ENCODE results near the gene RGS3.
A peak's percentile ranks its signal among the peaks of the same experiment; 100 is the strongest.

RGS3 gene

DNA sequence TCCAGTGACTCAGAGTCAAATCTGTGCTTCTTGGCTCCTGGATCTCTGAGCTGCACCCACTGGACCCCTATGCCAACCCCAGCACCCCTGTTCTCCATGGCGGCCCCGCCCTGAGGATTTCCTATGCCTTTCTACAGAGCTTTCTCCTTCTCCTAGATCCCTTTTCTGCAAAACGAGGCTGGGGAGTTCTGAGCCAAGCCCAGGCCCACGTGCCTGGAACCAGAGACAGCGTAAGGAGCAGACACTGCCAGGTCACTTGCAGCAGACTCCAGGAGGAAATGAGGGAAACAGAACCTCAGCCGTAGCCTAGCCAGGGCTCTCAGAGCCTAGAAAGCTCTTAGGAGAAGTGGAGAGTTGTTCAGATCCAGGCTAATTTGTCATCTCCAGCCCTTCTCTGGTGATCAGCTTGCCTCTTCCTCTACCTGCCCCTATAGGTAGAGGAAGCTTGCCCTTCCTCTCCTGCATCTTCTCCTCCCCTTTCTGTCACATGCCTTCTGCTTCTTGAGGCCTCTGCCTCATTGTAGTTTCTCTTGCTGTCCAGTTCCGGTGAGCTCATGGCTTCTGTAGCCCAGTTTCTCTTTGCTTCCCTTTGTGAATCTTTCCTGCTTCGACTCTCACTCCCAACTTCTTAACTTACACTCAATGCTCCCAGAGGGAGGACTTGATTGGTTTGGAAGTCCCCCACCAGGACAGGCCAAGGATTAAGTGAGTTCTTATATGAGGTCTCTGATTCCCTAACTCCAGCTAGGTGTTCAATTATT lies 163.4 kb downstream of the RGS3 start:
- no peaks in the 10 kb centered on the region for H3K36me3 ChIP-seq (replicated peaks in 1 of 2; ENCODE audit: control insufficient read depth in 2 of 2, insufficient read depth in 2 of 2, low read length in 2 of 2)
- peak overlapping the region; percentile 9 for H2BK15ac ChIP-seq (ENCODE audit: low read length)

DNA sequence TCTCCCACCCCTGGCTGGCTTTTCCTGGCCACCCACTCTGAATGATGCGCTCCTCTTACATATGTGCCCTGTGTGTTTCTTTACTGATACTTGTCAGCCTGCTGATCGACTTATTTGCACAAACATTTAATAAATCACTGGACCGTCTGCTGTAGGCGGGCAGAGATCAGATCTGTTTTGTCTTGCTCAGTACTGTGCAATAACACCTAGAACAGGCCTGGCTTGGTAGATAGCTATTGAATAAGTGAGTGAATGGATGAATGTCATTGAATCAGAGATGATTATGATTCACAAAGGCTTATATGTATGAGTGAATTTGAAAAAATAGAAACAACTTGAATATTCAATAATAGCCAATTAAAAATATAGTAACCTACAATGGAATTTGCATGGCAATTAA lies 165.1 kb downstream of the RGS3 start:
- no peak overlapping the region for H3K14ac ChIP-seq (ENCODE audit: low read length)
- WGBS, 2 donors (ENCODE audit: extremely low coverage in 2 of 2, insufficient read length in 2 of 2, insufficient replicate concordance in 1 of 2), result no CpG with 5 or more reads among the region's 4 CpGs

More for the DNA sequence above, 163.4 kb downstream of the RGS3 start:
- H3K4me1 ChIP-seq (ENCODE audit: control insufficient read depth in 2 of 2, insufficient read depth in 1 of 2, low read depth in 1 of 2, low read length in 2 of 2), result peaks cover 8 to 15% of the 10 kb centered on the region in 2 donors
- H3K9me3 ChIP-seq (replicated peaks in 1 of 2; ENCODE audit: control insufficient read depth in 2 of 2, insufficient read depth in 1 of 2, low read depth in 1 of 2, low read length in 2 of 2), result no peaks in the 10 kb centered on the region
- no peak overlapping the region for H3K18ac ChIP-seq (ENCODE audit: low read length)
- no peak overlapping the region for H4K91ac ChIP-seq (ENCODE audit: low read depth, low read length, poor library complexity)
- H2AK5ac ChIP-seq (ENCODE audit: low read depth, low read length), result no peak overlapping the region
- no peak overlapping the region for H2BK12ac ChIP-seq (ENCODE audit: low read length)
- H2BK120ac ChIP-seq (ENCODE audit: low read depth, low read length), result no peak overlapping the region
- H2AFZ ChIP-seq (ENCODE audit: low read length), result peak overlapping the region; percentile 41
- no peak overlapping the region for H2BK5ac ChIP-seq (ENCODE audit: low read length)
- H3K27ac ChIP-seq (replicated peaks; ENCODE audit: low read length), result no peak overlapping the region
- H3K79me1 ChIP-seq (ENCODE audit: low read depth, low read length), result no peaks in the 10 kb centered on the region
- no peaks in the 10 kb centered on the region for H3K27me3 ChIP-seq (ENCODE audit: control insufficient read depth in 3 of 3, insufficient read depth in 3 of 3, low read depth in 1 of 3, low read length in 3 of 3)
- no peak overlapping the region for H3K4ac ChIP-seq (ENCODE audit: low read length)
- no peak overlapping the region for H4K8ac ChIP-seq (ENCODE audit: low read depth, low read length)
- H3K4me3 ChIP-seq (ENCODE audit: low read length in 2 of 2), result no peak overlapping the region
- H3K23ac ChIP-seq (ENCODE audit: low read depth, low read length, poor library complexity), result no peak overlapping the region
- no CpG with 5 or more reads among the region's 8 CpGs for WGBS, 2 donors (ENCODE audit: extremely low coverage in 2 of 2, insufficient read length in 2 of 2, insufficient replicate concordance in 1 of 2)
- no peak overlapping the region for H3K14ac ChIP-seq (ENCODE audit: low read length)
- DNase-seq (ENCODE audit: low spot score), result no peak
- no peak overlapping the region for H3K9ac ChIP-seq (ENCODE audit: low read depth, low read length, poor library complexity)
- H3K4me2 ChIP-seq (ENCODE audit: insufficient read depth, low read length, poor library complexity, severe bottlenecking), result no peak overlapping the region

DNA sequence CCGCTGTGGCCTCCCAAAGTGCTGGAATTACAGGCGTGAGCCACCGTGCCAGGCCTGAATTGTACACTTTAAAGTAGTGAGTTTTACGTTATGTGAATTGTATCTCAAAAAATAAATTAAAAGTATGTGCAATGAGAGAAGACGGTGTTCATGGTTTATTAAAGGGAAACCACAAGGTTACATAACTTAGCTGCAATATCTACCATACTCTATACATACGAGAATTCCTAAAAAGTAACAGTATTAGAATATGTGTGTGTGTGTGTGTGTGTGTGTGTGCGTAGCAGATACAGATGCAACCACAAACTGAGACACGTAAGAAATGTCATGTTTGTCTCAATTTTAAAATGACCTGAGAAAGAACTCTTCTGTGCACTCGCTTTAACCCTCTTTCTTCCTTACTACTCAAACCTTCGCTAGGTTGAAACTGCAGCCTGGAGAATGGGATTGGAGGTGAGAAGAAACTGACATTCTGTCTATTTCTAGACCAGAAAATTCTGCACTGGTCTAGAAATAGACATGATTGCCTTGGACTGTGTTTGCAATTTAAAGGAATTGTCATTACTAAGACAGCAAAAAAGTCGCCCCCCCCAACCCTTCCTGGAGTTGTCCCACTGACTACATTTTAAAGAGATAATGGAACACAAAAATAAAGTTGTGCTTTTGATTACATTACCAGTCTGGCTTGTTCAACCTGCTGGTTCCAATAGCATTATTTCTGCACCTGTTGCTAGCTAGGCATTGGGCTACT lies 167.0 kb downstream of the RGS3 start:
- H3K4me2 ChIP-seq (ENCODE audit: insufficient read depth, low read length, poor library complexity, severe bottlenecking), result no peak overlapping the region
- no peaks in the 10 kb centered on the region for H3K79me1 ChIP-seq (ENCODE audit: low read depth, low read length)
- no peak overlapping the region for H2BK5ac ChIP-seq (ENCODE audit: low read length)
- no peaks in the 10 kb centered on the region for H3K36me3 ChIP-seq (replicated peaks in 1 of 2; ENCODE audit: control insufficient read depth in 2 of 2, insufficient read depth in 2 of 2, low read length in 2 of 2)
- no CpG with 5 or more reads among the region's 11 CpGs for WGBS, 2 donors (ENCODE audit: extremely low coverage in 2 of 2, insufficient read length in 2 of 2, insufficient replicate concordance in 1 of 2)
- no peak overlapping the region for H3K9ac ChIP-seq (ENCODE audit: low read depth, low read length, poor library complexity)
- H3K9me3 ChIP-seq (replicated peaks in 1 of 2; ENCODE audit: control insufficient read depth in 2 of 2, insufficient read depth in 1 of 2, low read depth in 1 of 2, low read length in 2 of 2), result no peaks in the 10 kb centered on the region
- no peak overlapping the region for H3K4me3 ChIP-seq (ENCODE audit: low read length in 2 of 2)
- H2BK120ac ChIP-seq (ENCODE audit: low read depth, low read length), result no peak overlapping the region
- no peak overlapping the region for H3K23ac ChIP-seq (ENCODE audit: low read depth, low read length, poor library complexity)
- H3K27ac ChIP-seq (replicated peaks; ENCODE audit: low read length), result no peak overlapping the region
- no peak overlapping the region for H4K91ac ChIP-seq (ENCODE audit: low read depth, low read length, poor library complexity)
- H3K18ac ChIP-seq (ENCODE audit: low read length), result no peak overlapping the region
- H3K27me3 ChIP-seq (ENCODE audit: control insufficient read depth in 3 of 3, insufficient read depth in 3 of 3, low read depth in 1 of 3, low read length in 3 of 3), result peaks cover 0 to 4% (median 0%) of the 10 kb centered on the region in 3 experiments
- no peak overlapping the region for H2BK12ac ChIP-seq (ENCODE audit: low read length)
- H2BK15ac ChIP-seq (ENCODE audit: low read length), result no peak overlapping the region
- no peak overlapping the region for H2AK5ac ChIP-seq (ENCODE audit: low read depth, low read length)
- DNase-seq (ENCODE audit: low spot score), result no peak
- H3K4me1 ChIP-seq (ENCODE audit: control insufficient read depth in 2 of 2, insufficient read depth in 1 of 2, low read depth in 1 of 2, low read length in 2 of 2), result peaks cover 5 to 18% of the 10 kb centered on the region in 2 donors
- no peak overlapping the region for H4K8ac ChIP-seq (ENCODE audit: low read depth, low read length)
- no peak overlapping the region for H2AFZ ChIP-seq (ENCODE audit: low read length)
- no peak overlapping the region for H3K14ac ChIP-seq (ENCODE audit: low read length)
- no peak overlapping the region for H3K4ac ChIP-seq (ENCODE audit: low read length)

More for the DNA sequence above, 165.1 kb downstream of the RGS3 start:
- Histone ChIP-seq H3K27ac (replicated peaks; ENCODE audit: low read length) (no peak overlapping the region), H3K4me2 (ENCODE audit: insufficient read depth, low read length, poor library complexity, severe bottlenecking) (no peak overlapping the region), H2BK120ac (ENCODE audit: low read depth, low read length) (no peak overlapping the region), H3K9me3 (replicated peaks in 1 of 2; ENCODE audit: control insufficient read depth in 2 of 2, insufficient read depth in 1 of 2, low read depth in 1 of 2, low read length in 2 of 2) (no peaks in the 10 kb centered on the region), H4K8ac (ENCODE audit: low read depth, low read length) (no peak overlapping the region), H2AK5ac (ENCODE audit: low read depth, low read length) (no peak overlapping the region), H3K79me1 (ENCODE audit: low read depth, low read length) (no peaks in the 10 kb centered on the region), H2BK5ac (ENCODE audit: low read length) (no peak overlapping the region), H2BK12ac (ENCODE audit: low read length) (no peak overlapping the region), H3K4me3 (ENCODE audit: low read length in 2 of 2) (no peak overlapping the region), H2AFZ (ENCODE audit: low read length) (no peak overlapping the region), H3K9ac (ENCODE audit: low read depth, low read length, poor library complexity) (no peak overlapping the region), H3K18ac (ENCODE audit: low read length) (no peak overlapping the region), H4K91ac (ENCODE audit: low read depth, low read length, poor library complexity) (no peak overlapping the region), H3K23ac (ENCODE audit: low read depth, low read length, poor library complexity) (no peak overlapping the region), H3K36me3 (replicated peaks in 1 of 2; ENCODE audit: control insufficient read depth in 2 of 2, insufficient read depth in 2 of 2, low read length in 2 of 2) (no peaks in the 10 kb centered on the region), H3K27me3 (ENCODE audit: control insufficient read depth in 3 of 3, insufficient read depth in 3 of 3, low read depth in 1 of 3, low read length in 3 of 3) (no peaks in the 10 kb centered on the region), H3K4me1 (ENCODE audit: control insufficient read depth in 2 of 2, insufficient read depth in 1 of 2, low read depth in 1 of 2, low read length in 2 of 2) (peaks cover 2 to 9% of the 10 kb centered on the region in 2 donors), H2BK15ac (ENCODE audit: low read length) (no peak overlapping the region), H3K4ac (ENCODE audit: low read length) (no peak overlapping the region)
- DNase-seq (ENCODE audit: low spot score), result no peak

DNA sequence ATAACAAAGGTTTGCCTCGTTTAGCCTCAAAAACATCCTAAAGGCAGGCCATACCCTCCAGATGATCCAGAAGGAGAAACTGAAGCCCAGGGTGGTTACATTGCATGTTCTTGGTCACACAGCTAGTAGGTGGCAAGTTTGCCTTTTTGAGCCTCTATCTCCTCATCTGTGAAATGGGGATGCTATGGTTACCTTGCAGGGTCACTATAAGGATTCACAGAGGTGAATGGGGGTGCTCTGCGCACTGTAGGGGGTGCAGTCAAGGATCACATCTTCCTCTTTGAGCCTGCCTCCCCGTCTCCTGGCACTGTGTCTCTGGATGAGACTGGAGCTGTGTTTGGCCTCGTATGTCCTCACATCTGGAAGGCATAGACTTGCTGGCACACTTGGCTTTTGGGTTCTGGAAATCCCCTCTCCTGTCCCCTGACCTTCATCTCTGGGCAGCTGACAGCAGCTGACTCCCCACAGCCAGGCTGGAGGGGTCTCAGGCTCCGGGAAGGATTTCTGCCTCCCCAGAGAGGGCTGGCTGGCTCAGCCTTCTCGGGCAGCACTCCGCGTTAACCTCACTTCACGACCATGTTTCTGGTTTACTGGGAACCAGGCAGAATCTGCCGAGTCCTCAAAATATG lies 167.7 kb downstream of the RGS3 start:
- Histone ChIP-seq H4K91ac (ENCODE audit: low read depth, low read length, poor library complexity) (no peak overlapping the region), H2BK12ac (ENCODE audit: low read length) (no peak overlapping the region), H3K9ac (ENCODE audit: low read depth, low read length, poor library complexity) (no peak overlapping the region), H3K36me3 (replicated peaks in 1 of 2; ENCODE audit: control insufficient read depth in 2 of 2, insufficient read depth in 2 of 2, low read length in 2 of 2) (no peaks in the 10 kb centered on the region), H3K4me3 (ENCODE audit: low read length in 2 of 2) (no peak overlapping the region), H2BK120ac (ENCODE audit: low read depth, low read length) (no peak overlapping the region), H3K4me2 (ENCODE audit: insufficient read depth, low read length, poor library complexity, severe bottlenecking) (no peak overlapping the region), H2AFZ (ENCODE audit: low read length) (peak overlapping the region; percentile 48), H4K8ac (ENCODE audit: low read depth, low read length) (no peak overlapping the region), H3K18ac (ENCODE audit: low read length) (no peak overlapping the region), H3K14ac (ENCODE audit: low read length) (no peak overlapping the region), H3K27ac (replicated peaks; ENCODE audit: low read length) (no peak overlapping the region), H3K79me1 (ENCODE audit: low read depth, low read length) (no peaks in the 10 kb centered on the region), H3K23ac (ENCODE audit: low read depth, low read length, poor library complexity) (no peak overlapping the region), H3K9me3 (replicated peaks in 1 of 2; ENCODE audit: control insufficient read depth in 2 of 2, insufficient read depth in 1 of 2, low read depth in 1 of 2, low read length in 2 of 2) (no peaks in the 10 kb centered on the region), H3K4me1 (ENCODE audit: control insufficient read depth in 2 of 2, insufficient read depth in 1 of 2, low read depth in 1 of 2, low read length in 2 of 2) (peaks cover 5 to 22% of the 10 kb centered on the region in 2 donors), H2BK5ac (ENCODE audit: low read length) (no peak overlapping the region), H3K4ac (ENCODE audit: low read length) (no peak overlapping the region), H2BK15ac (ENCODE audit: low read length) (no peak overlapping the region), H3K27me3 (ENCODE audit: control insufficient read depth in 3 of 3, insufficient read depth in 3 of 3, low read depth in 1 of 3, low read length in 3 of 3) (peaks cover 0 to 4% (median 0%) of the 10 kb centered on the region in 3 experiments), H2AK5ac (ENCODE audit: low read depth, low read length) (no peak overlapping the region)
- WGBS, 2 donors (ENCODE audit: extremely low coverage in 2 of 2, insufficient read length in 2 of 2, insufficient replicate concordance in 1 of 2), result no CpG with 5 or more reads among the region's 10 CpGs
- DNase-seq (ENCODE audit: low spot score), result no peak
